GM12878 (cell line): ENCODE data around the gene CAST. TPM values are rescaled to one million over a fixed set of nuclear protein-coding genes. Genes with fewer than 3 reads are reported as not detected.

Experiments used
- ATAC-seq: fragments of 200-7000 bp; cut with Tn5 transposase; 3 replicates; pipeline ENCODE4 v1.9.1; 2020; ENCODE audit warnings: mild to moderate bottlenecking, moderate library complexity
- BruUV-seq: library from RNA; stranded (reverse); fragments of 400-500 nt; replicated peaks from 2 replicates; lab custom pipeline; 2021; lab: Mats Ljungman, UMichigan
- CTCF ChIA-PET: fragments of 300-600 bp; sonication (Branson Sonifier 250); formaldehyde crosslinking; extraction: SDS; loops from one replicate; lab custom pipeline; 2021; ENCODE audit warnings: inconsistent platforms; lab: Yijun Ruan, JAX
- POLR2A ChIA-PET: fragments of 350-600 bp; formaldehyde crosslinking; extraction: SDS; loops from one replicate; lab custom pipeline; 2021; ENCODE audit warnings: inconsistent platforms; lab: Charles Lee
- RAD21 ChIA-PET: fragments of 300-600 bp; sonication (Branson Sonifier 250); formaldehyde crosslinking; loops from one replicate; lab custom pipeline; 2023; ENCODE audit warnings: antibody characterized with exemption; ENCODE audit not compliant: unreplicated experiment; lab: Charles Lee
- SMC1A ChIA-PET: fragments of 300-600 bp; sonication (Branson Sonifier 250); formaldehyde crosslinking; loops from one replicate; lab custom pipeline; 2023; ENCODE audit not compliant: unreplicated experiment, uncharacterized antibody; lab: Charles Lee
- DNase-seq: peaks from one replicate; pipeline ENCODE4 v3.0.0-alpha.2; 2011; ENCODE audit warnings: low read depth, low spot score
- FAIRE-seq: peaks from 3 replicates; lab custom pipeline; 2011; peaks lifted over from hg19 to GRCh38; lab: Jason Lieb, UNC
- H2AFZ ChIP-seq: 2 replicates; pipeline ENCODE4 v1.6.0; 2011; ENCODE audit warnings: low read depth, low read length, control low read depth; ENCODE audit not compliant: control insufficient read depth
- H3K27ac ChIP-seq: 2 replicates; pipeline ENCODE4 v1.5.1; 2011; ENCODE audit warnings: control low read depth; ENCODE audit not compliant: control insufficient read depth, insufficient read depth
- H3K27me3 ChIP-seq, 2 experiments: replicated peaks in 1 of 2; 2 replicates each; pipeline versions ENCODE4 v1.6.0 to v1.6.1; 2011; ENCODE audit warnings: low read length in 1 of 2; ENCODE audit not compliant: control insufficient read depth in 2 of 2, insufficient read depth in 2 of 2
- H3K36me3 ChIP-seq, 2 experiments: 2 replicates each; pipeline ENCODE4 v1.5.1; 2011; ENCODE audit warnings: low read length in 1 of 2; ENCODE audit not compliant: control insufficient read depth in 2 of 2, insufficient read depth in 2 of 2
- H3K4me1 ChIP-seq: 2 replicates; pipeline ENCODE4 v1.6.1; 2011; ENCODE audit warnings: mild to moderate bottlenecking, low read length, moderate library complexity, mixed read lengths; ENCODE audit not compliant: control insufficient read depth, insufficient read depth
- H3K4me2 ChIP-seq: 2 replicates; pipeline ENCODE4 v1.6.0; 2011; ENCODE audit warnings: control low read depth; ENCODE audit not compliant: control insufficient read depth, insufficient read depth
- H3K4me3 ChIP-seq: fragments of 200-600 bp; sonication (generic); 2 replicates; pipeline ENCODE4 v1.5.1; 2016
- H3K79me2 ChIP-seq: 2 replicates; pipeline ENCODE4 v1.6.0; 2011; ENCODE audit warnings: low read length; ENCODE audit not compliant: control insufficient read depth, insufficient read depth
- H3K9ac ChIP-seq: 2 replicates; pipeline ENCODE4 v1.8.0; 2011; ENCODE audit warnings: low read length, control low read depth, mixed read lengths; ENCODE audit not compliant: control insufficient read depth, insufficient read depth
- H3K9me3 ChIP-seq: replicated peaks from 3 replicates; pipeline ENCODE4 v1.5.1; 2011; ENCODE audit warnings: mild to moderate bottlenecking, low read length; ENCODE audit not compliant: control insufficient read depth, insufficient read depth
- H4K20me1 ChIP-seq: 2 replicates; pipeline ENCODE4 v1.6.0; 2011; ENCODE audit not compliant: control insufficient read depth, insufficient read depth
- CBX3 ChIP-seq: fragments of 200-600 bp; sonication (generic); IDR thresholded peaks from 2 replicates; pipeline ENCODE4 v1.6.1; 2016; ENCODE audit warnings: low read depth, borderline replicate concordance
- CEBPZ ChIP-seq: fragments of 150-350 bp; IDR thresholded peaks from 2 replicates; pipeline ENCODE4 v1.6.1; 2016; ENCODE audit warnings: low read depth, low read length
- FOXK2 ChIP-seq: fragments of 450-650 bp; IDR thresholded peaks from 2 replicates; pipeline ENCODE4 v1.6.1; 2017; ENCODE audit warnings: mild to moderate bottlenecking, moderate library complexity
- FOXM1 ChIP-seq: IDR thresholded peaks from 2 replicates; pipeline ENCODE4 v1.6.1; 2012; ENCODE audit warnings: low read depth, mild to moderate bottlenecking, inconsistent platforms, low read length, moderate library complexity
- HDAC6 ChIP-seq: fragments of 200-600 bp; sonication (generic); IDR thresholded peaks from one replicate; pipeline ENCODE4 v1.8.0; 2017; ENCODE audit warnings: antibody characterized with exemption; ENCODE audit not compliant: unreplicated experiment
- IRF5 ChIP-seq: fragments of 450-650 bp; IDR thresholded peaks from 2 replicates; pipeline ENCODE4 v1.6.1; 2017; ENCODE audit warnings: borderline replicate concordance
- MXI1 ChIP-seq: fragments of 150-350 bp; IDR thresholded peaks from 2 replicates; pipeline ENCODE4 v1.6.1; 2011; ENCODE audit warnings: low read depth, mild to moderate bottlenecking, inconsistent platforms, low read length, improper control_type of control experiment
- SUZ12 ChIP-seq: fragments of 200-600 bp; sonication (generic); IDR thresholded peaks from one replicate; pipeline ENCODE4 v1.6.1; 2018; ENCODE audit warnings: antibody characterized with exemption, mild to moderate bottlenecking; ENCODE audit not compliant: unreplicated experiment
- YBX1 ChIP-seq: fragments of 450-650 bp; IDR thresholded peaks from 2 replicates; pipeline ENCODE4 v1.6.1; 2016; ENCODE audit warnings: antibody characterized with exemption
- WGBS: methylation state at CpG from one replicate; pipeline ENCODE4 v1.1.6; 2016; ENCODE audit warnings: low lambda C conversion rate; ENCODE audit not compliant: insufficient replicate concordance, insufficient coverage; ENCODE audit errors: missing lambda C conversion rate; 5-methylcytosine and 5-hydroxymethylcytosine counted together
- in situ Hi-C: fragments of 300-500 bp; cut with MboI; formaldehyde crosslinking; loops from 9 replicates; pipeline ENCODE4 v1.14.3; 2018; ENCODE audit warnings: mixed read lengths
- intact Hi-C: fragments of 100-400 bp; cut with micrococcal nuclease; formaldehyde crosslinking; loops from one replicate; pipeline ENCODE4 v1.14.2; 2022; ENCODE audit not compliant: unreplicated experiment
- polyA plus RNA-seq, 11 experiments: library from polyadenylated mRNA; depleted of rRNA in 4 of 11; unstranded in 6 of 11; stranded (reverse) in 5 of 11; fragments of >200 nt; fragmentation: Nextera tagmentation in 4 of 11; fragmentation: Illumina TruSeq in 1 of 11; extraction: Ambion mirVana in 4 of 11; extraction: Trizol in 1 of 11; gene quantifications; 1 replicate in 1 of 11; 2 replicates in 10 of 11; pipeline versions ENCODE4 v1.2.1 to v1.2.3, GENCODE V29; 2011 to 2016; ENCODE audit warnings: inconsistent platforms in 2 of 11, missing spikeins in 2 of 11, low read depth in 1 of 11
- total RNA-seq, 4 experiments: library from RNA; depleted of rRNA in 3 of 4; stranded (reverse); fragments of >200 nt in 3 of 4; fragmentation: Illumina TruSeq in 1 of 4; extraction: Trizol in 1 of 4; gene quantifications; 2 replicates each; pipeline versions ENCODE4 v1.2.1 to v1.2.3, GENCODE V29; 2013 to 2021

Gene CAST
- total and polyA plus RNA-seq, 10 of the 15 experiments (the other 5 are each of a cell fraction or from before 2014, with no cell fraction given): 31.7 to 140 (median 68.5) TPM

GRCh38 chr5:96745844-96746531 is 83.8 kb downstream of the CAST start:
- no TSS peak for BruUV-seq
- no peak for DNase-seq
- no peaks in the 10 kb centered on the region for H3K79me2 ChIP-seq
- no peak for TF ChIP-seq IRF5
- no peak for TF ChIP-seq HDAC6
- no peak for TF ChIP-seq FOXM1
- TF ChIP-seq FOXK2: no peak
- TF ChIP-seq CEBPZ: no peak
- no peak for TF ChIP-seq SUZ12
- TF ChIP-seq CBX3: no peak
- TF ChIP-seq YBX1: no peak
- no peak for TF ChIP-seq MXI1
- H3K4me1 ChIP-seq: no peaks in the 10 kb centered on the region
- in situ Hi-C loops: loop anchor here (5.0 kb wide), 1 partner anchor 416 kb away; no protein-coding TSS in a partner anchor
- WGBS: 76% methylated on average over 5 of the region's 5 CpGs
- H3K4me3 ChIP-seq: no peak overlapping the region
- FAIRE-seq: no peak
- H3K27me3 ChIP-seq: no peaks in the 10 kb centered on the region
- no peak overlapping the region for H3K27ac ChIP-seq
- no peak overlapping the region for H2AFZ ChIP-seq
- no peak overlapping the region for H3K9ac ChIP-seq
- no peak overlapping the region for H3K4me2 ChIP-seq
- intact Hi-C loops: no loop called here
- ATAC-seq: no peak
- RAD21 ChIA-PET: interaction anchor here (1.6 to 2.2 kb wide), 3 partner anchors 132 to 415 kb away, joined by 4 to 9 read pairs (median 6); partner anchors contain the start of gene LIX1
- SMC1A ChIA-PET: interaction anchor here (1.1 to 2.1 kb wide), 4 partner anchors 12 to 415 kb away, joined by 3 to 7 read pairs (median 4); no protein-coding TSS in a partner anchor
- H4K20me1 ChIP-seq: no peaks in the 10 kb centered on the region
- peaks cover 11 to 15% of the 10 kb centered on the region in 2 experiments for H3K36me3 ChIP-seq
- POLR2A ChIA-PET: interaction anchor here (1.2 kb wide), 1 partner anchor 22 kb away, joined by 3 read pairs; no protein-coding TSS in a partner anchor
- no peaks in the 10 kb centered on the region for H3K9me3 ChIP-seq
- CTCF ChIA-PET: interaction anchor here (1.3 to 2.1 kb wide), 2 partner anchors 123 to 415 kb away, joined by 3 to 5 read pairs; no protein-coding TSS in a partner anchor
